Activated naive CD4-positive, alpha-beta T cell treated with anti-CD3 and anti-CD28 coated beads, Interleukin-2, amount 10 ng/mL, durations not matched to agents 5 hours and 36 hours (primary cell): ENCODE measurements around the gene CPNE6. TPM values are rescaled to one million over a fixed set of nuclear protein-coding genes. Genes with fewer than 3 reads are reported as not detected.

Source experiments
- total RNA-seq, 2 experiments: library from RNA; stranded (reverse); gene quantifications; one replicate each; pipeline ENCODE4 v1.2.3, GENCODE V29; 2021

Gene CPNE6
- total RNA-seq = not detected

DNA sequence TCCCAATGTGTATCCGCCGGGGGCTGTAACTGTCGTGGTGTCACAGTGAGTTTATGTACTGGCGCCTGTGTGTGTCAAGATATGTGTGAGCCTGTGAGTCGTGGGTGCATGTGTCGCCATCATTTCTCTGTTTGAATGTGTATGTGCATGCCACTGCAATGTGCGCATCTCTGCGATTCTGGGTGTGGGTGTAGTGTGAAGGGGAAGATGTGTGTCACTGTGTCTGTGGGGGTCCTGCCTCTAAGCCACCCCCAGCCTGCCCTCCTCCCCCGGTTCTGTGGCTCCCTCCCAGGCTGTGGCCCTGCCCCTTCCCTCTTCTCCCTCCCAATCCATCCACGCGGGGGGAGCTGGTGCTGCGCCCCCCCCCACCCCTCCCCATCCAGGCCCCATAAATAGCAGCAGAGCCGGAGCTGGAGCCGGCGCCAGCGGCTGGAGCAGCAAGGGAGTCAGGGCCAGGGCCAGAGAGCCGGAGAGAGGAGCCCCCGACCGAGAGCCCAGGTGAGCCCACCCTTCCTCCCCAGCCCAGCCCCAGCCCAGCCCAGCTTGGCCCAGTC, at the start of gene CPNE6:
Gene CPNE6, plus strand, starts transcription at position 419 of the 554 bp plus-strand sequence. CDS start 1,375 bp downstream, outside the sequence.

GRCh38 chr14:24051789-24052655, 19.3 kb upstream of the CPNE6 start, which contains the start of gene CARMIL3:
Gene CARMIL3 (plus strand): TSS chr14:24052009. CDS start chr14:24052154, 145 bp downstream.

DNA sequence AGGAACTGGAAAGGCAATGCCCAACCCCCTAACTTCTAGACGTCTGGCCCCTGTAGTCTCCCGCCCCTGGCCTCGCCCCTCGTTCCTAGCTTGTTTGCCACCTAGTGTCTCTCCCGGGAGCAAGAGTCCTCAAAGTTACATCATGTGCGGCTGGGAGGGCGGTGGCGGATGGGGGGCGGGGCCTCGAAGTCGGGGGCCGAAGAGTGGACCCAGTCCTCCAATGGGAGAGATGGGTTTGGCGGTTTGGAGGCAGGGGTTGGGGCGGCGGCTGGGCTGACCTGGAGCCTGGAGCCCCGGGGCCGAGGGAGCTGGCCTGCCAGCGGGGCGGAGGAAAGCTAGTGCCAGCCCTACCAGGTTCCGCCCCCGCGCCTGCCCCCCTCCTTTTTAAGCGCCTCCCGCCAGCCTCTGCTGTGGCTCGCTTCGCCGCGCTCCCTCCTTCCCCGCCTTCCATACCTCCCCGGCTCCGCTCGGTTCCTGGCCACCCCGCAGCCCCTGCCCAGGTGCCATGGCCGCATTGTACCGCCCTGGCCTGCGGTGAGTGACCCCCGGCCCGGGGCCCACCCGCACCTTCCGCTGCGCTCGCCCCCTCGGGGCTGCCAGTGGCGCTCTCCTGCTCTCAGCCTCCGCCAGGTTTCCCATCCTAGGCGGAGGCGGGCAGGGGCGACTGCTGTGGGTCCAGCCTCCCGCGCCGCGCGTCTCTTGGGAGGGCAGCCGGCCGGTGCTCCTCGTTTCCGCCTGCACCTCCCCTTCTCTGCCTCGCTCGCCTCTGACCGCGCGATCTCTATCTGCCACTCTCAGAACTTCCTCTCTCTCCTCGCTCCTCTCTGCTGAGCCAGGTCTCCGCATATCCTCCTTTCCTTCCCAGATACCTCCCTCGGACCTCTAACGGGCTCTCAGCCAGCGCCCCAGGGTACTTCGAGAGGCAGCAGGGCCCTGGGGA, 22.8 kb downstream of the CPNE6 start, which contains the start of gene PCK2:
Gene PCK2, plus strand, starts transcription at position 411 of the 940 bp plus-strand sequence. Its CDS starts 95 bp downstream, at position 506.

GRCh38 chr14:24114532-24115421, 43.4 kb downstream of the CPNE6 start, which contains the start of the genes DCAF11 and NRL:
Gene DCAF11 (plus strand): TSS chr14:24114777. CDS start chr14:24115595, 818 bp downstream.
Gene NRL (minus strand): TSS chr14:24114949. CDS start chr14:24082848, 32,101 bp downstream.

Other genes with a start within 250 kb of the CPNE6 start
- gene DHRS4, start 117.8 kb upstream of the CPNE6 start, total RNA-seq = 10 to 100 TPM; 18.3 to 19.6 TPM
- 10 to 100 TPM; 18.7 to 20.6 TPM for gene DHRS4L2, start 82.6 kb upstream of the CPNE6 start, total RNA-seq
- gene CARMIL3, start 19.6 kb upstream of the CPNE6 start, total RNA-seq = under 1 TPM; 0.50 to 0.65 TPM
- 10 to 100 TPM; 53.5 to 54.5 TPM for gene PCK2, start 22.7 kb downstream of the CPNE6 start, total RNA-seq
- gene DCAF11, start 43.2 kb downstream of the CPNE6 start, total RNA-seq = 100 to 1,000 TPM; 101 TPM
- 1 to 10 TPM; 3.0 to 3.1 TPM for gene NRL, start 43.4 kb downstream of the CPNE6 start, total RNA-seq
- 1 to 10 TPM; 1.4 to 1.5 TPM for gene FITM1, start 59.1 kb downstream of the CPNE6 start, total RNA-seq
- gene PSME1, start 64.6 kb downstream of the CPNE6 start, total RNA-seq = 100 to 1,000 TPM; 453 to 473 TPM
- 10 to 100 TPM; 30.9 to 34.8 TPM for gene EMC9, start 70.0 kb downstream of the CPNE6 start, total RNA-seq
- gene PSME2, start 75.0 kb downstream of the CPNE6 start, total RNA-seq = 100 to 1,000 TPM; 386 to 389 TPM
- 100 to 1,000 TPM; 108 to 111 TPM for gene RNF31, start 75.9 kb downstream of the CPNE6 start, total RNA-seq
- 100 to 1,000 TPM; 223 to 232 TPM for gene IRF9, start 89.7 kb downstream of the CPNE6 start, total RNA-seq
- gene REC8, start 100.5 kb downstream of the CPNE6 start, total RNA-seq = 10 to 100 TPM; 48.9 to 49.8 TPM
- 10 to 100 TPM; 42.4 to 43.3 TPM for gene IPO4, start 117.3 kb downstream of the CPNE6 start, total RNA-seq
- 10 to 100 TPM; 32.2 to 32.3 TPM for gene TM9SF1, start 123.9 kb downstream of the CPNE6 start, total RNA-seq
- gene TSSK4, start 134.1 kb downstream of the CPNE6 start, total RNA-seq = under 1 TPM; 0.34 to 0.60 TPM
- 10 to 100 TPM; 85.1 to 89.0 TPM for gene CHMP4A, start 141.9 kb downstream of the CPNE6 start, total RNA-seq
- 10 to 100 TPM; 16.0 to 17.1 TPM for gene MDP1, start 144.5 kb downstream of the CPNE6 start, total RNA-seq
- 100 to 1,000 TPM; 164 to 175 TPM for gene NEDD8, start 160.8 kb downstream of the CPNE6 start, total RNA-seq
- 10 to 100 TPM; 67.8 to 70.1 TPM for gene GMPR2, start 161.4 kb downstream of the CPNE6 start, total RNA-seq
- 100 to 1,000 TPM; 120 to 130 TPM for gene TINF2, start 171.1 kb downstream of the CPNE6 start, total RNA-seq
- gene TGM1, start 191.6 kb downstream of the CPNE6 start, total RNA-seq = 1 to 10 TPM; 3.3 to 4.5 TPM
- gene RABGGTA, start 200.0 kb downstream of the CPNE6 start, total RNA-seq = 10 to 100 TPM; 42.3 to 44.3 TPM
- gene DHRS1, start 228.2 kb downstream of the CPNE6 start, total RNA-seq = 10 to 100 TPM; 32.0 to 36.6 TPM
- gene NOP9, start 228.3 kb downstream of the CPNE6 start, total RNA-seq = 10 to 100 TPM; 30.7 to 30.9 TPM
- gene CIDEB, start 236.4 kb downstream of the CPNE6 start, total RNA-seq = 10 to 100 TPM; 29.0 to 30.2 TPM
- 10 to 100 TPM; 20.8 to 21.0 TPM for gene LTB4R2, start 238.6 kb downstream of the CPNE6 start, total RNA-seq
- 10 to 100 TPM; 24.9 to 28.5 TPM for gene LTB4R, start 239.9 kb downstream of the CPNE6 start, total RNA-seq